ENCODE data around the gene POU6F2.

POU6F2 gene

DNA sequence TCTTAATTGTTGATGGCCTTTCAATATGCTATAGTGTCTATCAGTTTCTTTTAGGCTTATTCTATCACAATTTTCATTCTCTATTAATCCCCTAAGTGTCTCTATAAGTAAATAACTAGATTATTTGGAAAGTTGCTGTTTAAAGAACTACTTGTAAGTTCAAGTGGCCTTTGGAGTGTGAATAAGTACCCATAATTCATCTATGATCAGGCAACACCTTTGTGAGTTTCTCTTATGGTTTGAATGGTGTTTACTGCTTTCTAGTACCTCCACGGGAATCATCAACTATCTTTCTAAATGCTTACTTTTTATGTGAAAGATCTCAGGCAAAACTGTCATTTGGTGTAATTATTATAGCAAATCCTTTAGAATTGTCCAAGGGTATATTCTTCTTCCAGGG lies 166.7 kb downstream of the POU6F2 start:
- no peak for TF ChIP-seq CTCF (IDR thresholded peaks at IDR 0.05; ENCODE audit: low read depth, low read length)

GRCh38 chr7:39145283-39145682 lies 167.6 kb downstream of the POU6F2 start:
- H3K4me3 ChIP-seq (replicated peaks in 1 of 2; ENCODE audit: low read depth in 2 of 2, low read length in 2 of 2), result no peak overlapping the region
- TF ChIP-seq CTCF (IDR thresholded peaks at IDR 0.05; ENCODE audit: low read depth, low read length), result no peak
- DNase-seq (ENCODE audit: low read depth in 2 of 2), result no peak

More for the DNA sequence above, 166.7 kb downstream of the POU6F2 start:
- no peak for DNase-seq (ENCODE audit: low read depth in 2 of 2)
- H3K4me3 ChIP-seq (replicated peaks in 1 of 2; ENCODE audit: low read depth in 2 of 2, low read length in 2 of 2), result no peak overlapping the region

GRCh38 chr7:39145935-39146334 lies 168.2 kb downstream of the POU6F2 start:
- no peak for TF ChIP-seq CTCF (IDR thresholded peaks at IDR 0.05; ENCODE audit: low read depth, low read length)
- DNase-seq (ENCODE audit: low read depth in 2 of 2), result no peak
- no peak overlapping the region for H3K4me3 ChIP-seq (replicated peaks in 1 of 2; ENCODE audit: low read depth in 2 of 2, low read length in 2 of 2)

GRCh38 chr7:39152701-39153100 lies 175.0 kb downstream of the POU6F2 start:
- H3K4me3 ChIP-seq (replicated peaks in 1 of 2; ENCODE audit: low read depth in 2 of 2, low read length in 2 of 2), result no peak overlapping the region
- DNase-seq (ENCODE audit: low read depth in 2 of 2), result no peak
- no peak for TF ChIP-seq CTCF (IDR thresholded peaks at IDR 0.05; ENCODE audit: low read depth, low read length)

GRCh38 chr7:39153113-39153512 lies 175.4 kb downstream of the POU6F2 start:
- H3K4me3 ChIP-seq (replicated peaks in 1 of 2; ENCODE audit: low read depth in 2 of 2, low read length in 2 of 2), result no peak overlapping the region
- no peak for DNase-seq (ENCODE audit: low read depth in 2 of 2)
- no peak for TF ChIP-seq CTCF (IDR thresholded peaks at IDR 0.05; ENCODE audit: low read depth, low read length)

DNA sequence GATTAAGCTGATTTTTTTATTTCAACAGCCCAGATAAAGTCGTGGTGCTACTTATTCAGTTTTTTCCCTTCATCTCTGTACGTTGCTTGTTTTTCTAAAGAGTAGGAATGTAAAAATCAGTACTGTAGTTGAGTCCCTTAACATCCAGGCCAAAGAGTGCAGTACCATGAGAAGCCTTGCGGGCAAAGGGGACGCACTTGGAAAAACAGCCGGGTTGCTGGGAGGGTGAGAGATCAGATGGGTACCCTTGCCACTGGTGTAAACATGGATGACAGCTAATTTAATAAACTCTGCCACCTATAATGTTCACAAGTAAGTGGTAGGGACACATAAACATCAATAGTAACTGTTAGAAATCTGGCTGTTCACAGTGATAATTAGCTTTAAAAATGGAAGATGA lies 175.9 kb downstream of the POU6F2 start:
- DNase-seq (ENCODE audit: low read depth in 2 of 2), result no peak
- no peak overlapping the region for H3K4me3 ChIP-seq (replicated peaks in 1 of 2; ENCODE audit: low read depth in 2 of 2, low read length in 2 of 2)
- TF ChIP-seq CTCF (IDR thresholded peaks at IDR 0.05; ENCODE audit: low read depth, low read length), result no peak

GRCh38 chr7:39154815-39155214 lies 177.1 kb downstream of the POU6F2 start:
- DNase-seq (ENCODE audit: low read depth in 2 of 2), result no peak

More at GRCh38 chr7:39154815-39155214, 177.1 kb downstream of the POU6F2 start:
- H3K4me3 ChIP-seq (replicated peaks in 1 of 2; ENCODE audit: low read depth in 2 of 2, low read length in 2 of 2), result no peak overlapping the region
- TF ChIP-seq CTCF (IDR thresholded peaks at IDR 0.05; ENCODE audit: low read depth, low read length), result no peak

All from cardiac fibroblast (primary cell).